NCI-H1436 (cell line): ENCODE measurements around the gene NSMCE1.

Experiments
- DNase-seq: peaks from one replicate; lab custom pipeline; 2025; lab: John Stamatoyannopoulos, UW

NSMCE1 gene

GRCh38 chr16:27229891-27230470 lies 38.6 kb downstream of the NSMCE1 start:
- DNase-seq = no peak

- DNase-seq = no peak
Measured at GRCh38 chr16:27228621-27229501, 39.7 kb downstream of the NSMCE1 start.

- DNase-seq = no peak
Measured at GRCh38 chr16:27228045-27228444, 40.5 kb downstream of the NSMCE1 start.

GRCh38 chr16:27226976-27227705 lies 41.4 kb downstream of the NSMCE1 start:
- DNase-seq = no peak

GRCh38 chr16:27226476-27226875 lies 42.1 kb downstream of the NSMCE1 start:
- peak; percentile 6 for DNase-seq

GRCh38 chr16:27225536-27226360 lies 42.8 kb downstream of the NSMCE1 start:
- DNase-seq = peak; percentile 47

GRCh38 chr16:27224741-27225300 lies 43.8 kb downstream of the NSMCE1 start:
- no peak for DNase-seq

GRCh38 chr16:27224271-27224737 lies 44.3 kb downstream of the NSMCE1 start:
- no peak for DNase-seq

GRCh38 chr16:27223701-27224100 lies 44.9 kb downstream of the NSMCE1 start:
- DNase-seq = no peak

GRCh38 chr16:27223226-27223610 lies 45.4 kb downstream of the NSMCE1 start:
- no peak for DNase-seq

- DNase-seq = no peak
Measured at GRCh38 chr16:27222249-27223225, 46.0 kb downstream of the NSMCE1 start.

GRCh38 chr16:27221576-27222248 lies 46.9 kb downstream of the NSMCE1 start:
- DNase-seq = no peak

GRCh38 chr16:27220991-27221390 lies 47.6 kb downstream of the NSMCE1 start:
- no peak for DNase-seq

GRCh38 chr16:27220527-27220926 lies 48.0 kb downstream of the NSMCE1 start:
- DNase-seq = no peak

GRCh38 chr16:27220120-27220519 lies 48.5 kb downstream of the NSMCE1 start:
- no peak for DNase-seq

GRCh38 chr16:27219161-27219560 lies 49.4 kb downstream of the NSMCE1 start:
- DNase-seq = no peak

GRCh38 chr16:27218756-27219155 lies 49.8 kb downstream of the NSMCE1 start:
- DNase-seq = no peak

GRCh38 chr16:27217256-27217655 lies 51.3 kb downstream of the NSMCE1 start:
- DNase-seq = no peak

GRCh38 chr16:27216297-27216885 lies 52.2 kb downstream of the NSMCE1 start:
- no peak for DNase-seq
